NCI-H1694 (cell line): ENCODE measurements around the gene UST.
"Not testable (repeated sequence)": the region's sequence is repeated elsewhere in the genome, so short reads cannot be mapped to it uniquely, and the experiment has no call there.

Experiments
- DNase-seq: peaks from one replicate; lab custom pipeline; 2025; lab: John Stamatoyannopoulos, UW

Gene UST

DNA sequence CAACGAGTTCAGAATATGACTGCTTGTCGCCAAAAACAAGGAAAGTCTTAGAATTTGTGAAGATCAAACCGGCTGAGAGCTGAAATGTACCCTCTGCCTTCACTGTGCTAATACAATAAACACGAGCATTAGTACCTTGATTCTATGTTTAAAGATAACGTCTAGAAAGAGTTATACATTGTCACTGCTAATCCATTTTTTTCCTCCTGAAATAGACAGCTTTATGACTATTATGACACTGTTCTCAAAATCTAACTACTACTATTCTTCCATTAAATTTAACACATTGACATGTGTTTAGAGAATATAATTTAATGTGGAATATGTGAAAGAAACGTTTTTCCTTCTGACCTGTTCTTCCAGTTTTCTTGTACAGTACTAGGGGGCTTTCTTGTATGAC is 204.8 kb downstream of the UST start:
- no peak for DNase-seq

DNA sequence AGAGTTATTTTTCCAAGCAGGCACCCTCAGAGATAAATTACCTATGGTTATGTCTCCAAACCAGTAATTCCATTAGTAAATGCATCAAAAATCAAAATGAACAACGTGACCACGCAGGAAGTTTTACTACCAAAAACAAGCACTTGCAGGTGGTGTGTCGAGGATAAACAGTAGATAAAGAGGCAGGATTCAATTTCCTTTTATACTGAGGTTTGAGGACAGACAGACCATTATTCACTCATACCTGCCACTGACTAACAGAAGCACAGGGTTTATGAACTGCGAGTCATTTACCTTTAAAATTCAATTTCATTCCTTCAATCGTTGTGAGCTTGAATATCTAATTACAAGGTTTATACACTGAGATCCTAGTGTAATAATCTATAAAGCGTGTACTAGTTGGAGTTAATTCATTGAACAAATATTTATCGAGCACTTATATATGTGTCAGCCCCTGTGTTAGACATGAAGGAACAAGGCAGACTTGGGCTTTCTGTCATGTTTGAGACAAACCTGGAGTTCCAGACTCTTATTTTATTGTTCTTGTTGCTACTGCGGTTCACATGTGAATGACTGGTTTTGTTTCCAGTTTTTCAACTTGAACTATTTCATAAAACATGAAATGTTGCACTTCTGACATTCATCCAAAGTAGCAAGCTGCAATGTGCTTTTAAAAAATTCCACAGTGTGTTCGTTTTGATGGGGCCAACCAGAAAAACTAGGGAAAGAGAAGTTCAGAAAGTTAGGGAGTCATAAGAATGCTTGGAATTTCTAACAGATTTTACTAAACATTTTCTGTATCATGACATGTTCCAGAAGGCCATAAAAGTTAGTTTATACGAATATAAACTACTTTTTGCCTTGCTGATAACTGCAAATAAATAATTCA is 205.6 kb downstream of the UST start:
- no peak for DNase-seq

DNA sequence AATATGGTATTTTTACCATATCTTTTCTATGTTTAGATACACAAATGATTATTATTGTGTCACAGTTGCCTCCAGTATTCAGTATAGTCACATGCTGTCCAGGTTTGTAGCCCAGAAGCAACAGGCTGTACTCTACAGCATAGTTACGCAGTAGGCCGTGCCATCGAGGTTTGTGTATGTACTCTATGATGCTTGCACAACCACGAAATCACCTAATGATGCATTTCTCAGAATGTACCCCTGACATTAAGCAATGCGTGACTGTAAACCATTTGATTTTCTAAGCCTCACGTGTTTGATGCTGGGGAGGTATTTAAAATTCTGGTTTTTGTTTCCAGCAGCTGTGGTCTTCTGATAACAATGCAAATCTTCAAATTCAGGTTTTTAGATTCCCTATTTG is 207.6 kb downstream of the UST start:
- no peak for DNase-seq

DNA sequence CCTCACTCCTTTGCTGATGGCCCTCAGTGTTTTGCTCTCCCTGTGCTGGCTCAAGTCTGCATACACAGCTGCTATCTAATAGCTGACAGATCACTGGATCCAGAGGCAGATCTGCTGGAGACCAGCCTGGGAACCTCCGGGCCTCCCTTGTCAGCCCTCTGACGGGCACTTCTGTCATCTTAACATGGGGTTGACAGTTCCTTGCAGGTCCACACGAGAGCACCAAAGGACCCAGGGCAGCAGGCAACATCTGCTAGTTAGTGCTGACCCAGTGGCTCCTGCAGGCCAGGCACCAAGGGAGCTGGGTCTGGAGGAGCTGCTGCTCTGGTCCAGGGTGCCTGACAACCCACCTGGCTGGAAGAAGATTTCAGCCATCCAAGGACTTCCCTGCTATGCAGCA is 208.1 kb downstream of the UST start:
- DNase-seq: no peak

DNA sequence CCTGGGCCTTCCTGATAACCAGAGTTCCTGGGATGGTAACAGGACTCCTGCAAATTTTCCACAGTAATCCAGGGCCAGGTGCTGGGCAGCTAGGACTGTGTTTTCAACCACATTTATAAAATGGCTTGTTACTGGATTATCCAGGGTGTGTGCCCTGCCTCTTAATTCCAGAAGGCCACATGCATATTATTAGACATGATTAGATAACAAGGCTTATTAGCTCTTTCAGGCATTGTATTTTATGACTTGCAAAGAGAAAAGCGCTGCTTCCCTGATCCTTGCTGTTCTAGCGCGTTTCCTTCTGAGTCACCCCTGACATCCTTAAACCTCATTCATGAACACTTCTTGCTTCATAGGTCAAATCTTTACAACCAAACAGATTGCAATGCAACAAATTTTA is 208.6 kb downstream of the UST start:
- DNase-seq: no peak

DNA sequence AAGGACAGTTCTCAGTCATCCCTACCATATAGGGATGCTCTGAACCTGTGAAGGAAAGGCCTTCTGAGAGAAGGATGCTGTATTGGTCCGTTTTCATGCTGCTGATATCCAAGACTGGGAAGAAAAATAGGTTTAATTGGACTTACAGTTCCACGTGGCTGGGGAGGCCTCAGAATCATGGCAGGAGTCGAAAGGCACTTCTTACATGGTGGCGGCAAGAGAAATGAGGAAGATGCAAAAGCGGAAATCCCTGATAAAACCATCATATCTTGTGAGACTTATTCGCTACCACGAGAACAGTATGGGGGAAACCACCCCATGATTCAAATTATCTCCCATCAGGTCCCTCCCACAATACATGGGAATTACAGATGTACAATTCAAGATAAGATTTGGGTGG is 209.3 kb downstream of the UST start:
- DNase-seq: not testable (repeated sequence)

DNA sequence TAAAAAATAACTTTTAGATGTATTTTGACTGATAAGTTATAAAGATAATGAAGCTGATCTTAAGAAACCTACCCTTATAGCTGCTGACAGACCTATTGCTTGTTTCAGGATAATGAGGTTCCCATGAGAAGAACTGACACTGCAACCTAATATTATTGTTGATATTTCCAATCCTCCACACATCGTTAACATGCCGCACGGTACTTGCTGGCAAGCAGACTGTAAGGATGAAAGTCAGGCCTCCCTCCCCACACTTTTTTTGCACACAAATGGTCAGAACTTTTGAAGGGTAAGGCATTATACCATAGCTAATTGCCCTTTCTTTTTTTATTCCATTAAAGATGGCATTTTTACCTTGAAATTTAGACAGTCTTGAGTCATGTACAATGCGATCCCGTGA is 210.9 kb downstream of the UST start:
- DNase-seq: no peak

DNA sequence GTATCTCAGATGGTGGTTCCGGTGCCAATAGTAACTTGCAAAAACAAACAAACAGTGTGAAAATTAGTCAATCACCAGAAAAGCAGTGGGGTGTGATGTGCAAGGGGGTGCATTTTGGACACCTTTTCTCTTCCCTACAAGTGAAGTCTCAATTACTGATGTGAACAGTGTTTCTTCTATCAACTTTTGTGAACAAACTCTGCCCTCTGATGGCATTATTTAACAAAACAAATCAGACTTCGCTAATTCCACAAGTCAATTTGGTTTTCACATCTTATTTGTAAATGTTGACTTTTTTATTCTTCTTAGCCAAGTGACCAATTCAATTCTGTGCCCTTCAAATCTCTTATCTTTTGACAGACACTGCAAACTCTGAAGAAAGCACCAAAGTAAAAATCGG is 212.2 kb downstream of the UST start:
- DNase-seq: no peak

DNA sequence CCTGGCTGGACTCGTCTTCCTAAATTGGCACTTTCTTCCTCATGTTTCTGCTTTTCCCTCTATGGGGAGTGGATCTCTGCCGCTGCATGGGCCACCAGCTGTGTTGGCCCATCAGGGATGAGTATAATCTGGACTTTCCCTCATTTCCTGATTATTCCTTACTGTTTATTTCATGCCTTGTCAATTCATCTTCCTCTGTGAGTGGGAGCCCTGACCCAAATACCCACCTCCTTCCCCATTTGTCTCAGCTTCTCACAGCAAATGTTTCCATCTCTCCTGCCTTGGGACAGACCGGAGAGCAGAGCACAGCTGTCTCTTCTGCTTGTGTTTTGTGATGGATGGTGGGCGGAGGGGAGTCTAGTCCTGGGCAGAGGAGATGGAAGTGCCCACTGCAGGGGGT is 212.7 kb downstream of the UST start:
- no peak for DNase-seq

DNA sequence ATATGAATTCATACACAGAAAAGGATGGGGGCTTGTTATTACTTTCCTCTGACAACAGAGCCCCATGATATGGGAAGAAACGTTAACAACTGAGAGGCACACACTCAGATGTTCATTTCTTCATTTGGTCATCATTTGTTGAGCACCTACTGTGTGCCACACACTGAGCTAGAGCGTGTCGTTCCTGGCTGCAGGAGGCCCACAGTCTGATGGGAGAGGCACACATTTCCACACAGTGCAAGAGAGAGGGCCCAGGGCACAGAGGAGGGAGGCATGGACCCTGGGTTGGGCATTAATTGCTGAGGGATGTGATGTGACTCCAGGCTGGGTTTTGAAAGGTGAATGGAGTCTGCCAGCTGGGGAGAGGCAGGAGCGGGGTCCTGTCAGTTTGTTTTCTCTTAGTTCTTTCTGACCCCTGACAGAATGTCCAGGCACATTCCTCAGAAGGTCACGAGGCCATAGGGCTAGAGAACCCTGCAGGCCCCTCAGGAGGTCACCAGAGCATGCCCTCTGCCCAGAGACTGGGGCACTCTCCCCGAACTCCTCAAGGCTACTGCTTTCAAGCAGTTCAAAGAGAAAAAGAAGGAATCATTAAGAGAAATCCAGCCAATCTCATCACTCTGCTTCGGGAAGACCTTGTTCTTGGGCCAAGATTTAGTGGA is 216.2 kb downstream of the UST start:
- DNase-seq: no peak

DNA sequence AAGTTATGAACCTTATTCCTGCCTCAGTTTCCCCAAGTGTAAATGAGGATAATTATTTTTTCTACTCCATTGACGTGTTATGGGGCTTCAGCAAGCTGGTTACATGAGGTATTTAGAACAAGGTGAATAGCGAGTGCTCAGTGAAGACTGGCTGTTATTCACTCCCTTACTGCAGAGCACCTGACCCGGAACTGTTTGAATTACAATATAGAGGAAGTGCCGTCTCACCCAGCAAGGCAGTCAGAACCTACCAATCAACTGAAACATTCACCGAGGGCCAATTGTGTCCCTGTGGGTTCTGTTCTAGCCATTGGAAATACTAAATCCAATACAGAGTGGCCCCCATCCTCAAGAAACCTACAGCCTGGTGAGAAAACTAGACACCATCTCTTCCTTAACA is 216.9 kb downstream of the UST start:
- no peak for DNase-seq

DNA sequence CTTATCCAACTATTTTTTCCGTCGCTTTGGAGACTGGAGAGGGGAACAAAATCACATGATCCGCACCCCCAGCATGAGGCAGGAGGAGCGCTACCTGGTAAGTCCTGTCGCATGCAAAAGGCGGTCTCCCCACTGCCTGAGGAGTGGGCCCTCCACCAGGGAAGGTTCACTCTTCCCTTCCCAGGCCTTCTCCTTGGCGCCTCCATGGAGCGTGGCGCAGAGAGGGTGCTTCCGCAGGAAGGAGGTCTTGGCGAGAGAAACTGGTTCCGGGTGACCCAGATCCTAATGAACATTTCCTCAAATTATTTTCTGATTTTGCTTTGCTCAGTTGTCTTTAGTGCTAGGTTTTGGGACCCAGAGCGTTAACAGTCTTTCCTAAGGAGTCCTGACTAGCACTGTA is 217.6 kb downstream of the UST start:
- DNase-seq: no peak

DNA sequence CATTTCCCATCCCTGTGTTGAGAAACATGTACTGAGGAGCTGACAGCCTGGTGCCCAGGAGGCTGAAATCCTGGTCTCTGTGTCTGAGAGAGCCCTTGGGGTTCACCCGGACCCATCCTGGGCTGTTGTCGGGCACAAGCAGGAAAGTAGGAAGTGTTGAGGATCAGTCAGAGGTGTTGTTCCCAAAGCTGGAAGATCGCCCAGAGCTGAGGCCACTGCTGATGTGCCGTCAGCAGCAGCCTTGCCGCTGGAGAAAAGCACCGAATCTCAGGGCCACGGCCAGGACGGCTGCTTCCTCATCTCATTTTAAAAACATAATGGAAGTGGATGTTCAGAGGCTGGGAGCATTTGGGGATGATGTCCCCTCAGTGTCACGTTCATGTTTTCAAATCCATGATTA is 218.5 kb downstream of the UST start:
- no peak for DNase-seq

DNA sequence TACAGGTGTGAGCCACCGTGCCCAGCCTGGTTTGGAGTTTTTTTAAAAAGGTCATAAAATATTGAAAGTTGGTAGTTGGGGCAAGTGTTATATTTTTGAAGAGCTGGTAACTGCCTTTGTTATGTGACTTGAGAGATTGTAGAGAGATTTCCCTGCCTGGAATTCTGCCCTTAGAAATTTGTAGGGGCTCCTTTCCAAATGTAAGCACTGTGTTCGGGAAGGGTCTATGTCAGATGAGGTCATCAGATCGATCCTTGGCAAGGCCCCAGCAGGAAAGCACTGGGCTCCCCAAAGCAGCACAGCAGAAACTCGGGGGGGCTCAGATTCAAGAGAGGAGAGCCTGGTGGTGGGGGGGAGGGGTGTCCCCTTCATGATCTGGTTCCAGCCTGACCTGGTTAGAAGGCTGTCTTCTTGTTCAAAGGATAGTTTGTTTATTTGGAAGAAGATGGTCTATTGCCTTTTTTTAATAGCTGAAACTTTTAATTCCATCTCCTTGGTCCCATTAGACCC is 220.2 kb downstream of the UST start:
- no peak for DNase-seq

DNA sequence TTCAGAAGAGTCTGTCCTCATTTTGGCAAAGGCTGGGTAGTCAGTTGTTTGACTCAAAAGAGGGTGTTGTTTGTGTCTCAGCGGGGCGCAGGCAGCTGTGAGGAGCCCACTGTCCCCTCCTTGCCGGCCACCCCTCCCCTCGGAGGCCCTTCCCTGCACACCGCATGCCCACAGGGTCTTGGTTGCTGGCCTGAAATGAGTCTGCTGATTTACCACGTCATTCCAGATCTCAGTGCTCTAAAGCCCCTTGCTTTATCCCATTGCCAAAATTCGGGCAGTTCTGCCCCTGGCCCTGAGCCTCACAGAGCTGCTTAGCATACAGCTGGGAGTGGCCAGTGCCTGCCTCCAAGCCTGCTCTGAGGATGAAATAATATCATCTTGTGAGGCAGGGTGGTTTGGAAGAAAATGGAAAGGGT is 220.7 kb downstream of the UST start:
- no peak for DNase-seq

DNA sequence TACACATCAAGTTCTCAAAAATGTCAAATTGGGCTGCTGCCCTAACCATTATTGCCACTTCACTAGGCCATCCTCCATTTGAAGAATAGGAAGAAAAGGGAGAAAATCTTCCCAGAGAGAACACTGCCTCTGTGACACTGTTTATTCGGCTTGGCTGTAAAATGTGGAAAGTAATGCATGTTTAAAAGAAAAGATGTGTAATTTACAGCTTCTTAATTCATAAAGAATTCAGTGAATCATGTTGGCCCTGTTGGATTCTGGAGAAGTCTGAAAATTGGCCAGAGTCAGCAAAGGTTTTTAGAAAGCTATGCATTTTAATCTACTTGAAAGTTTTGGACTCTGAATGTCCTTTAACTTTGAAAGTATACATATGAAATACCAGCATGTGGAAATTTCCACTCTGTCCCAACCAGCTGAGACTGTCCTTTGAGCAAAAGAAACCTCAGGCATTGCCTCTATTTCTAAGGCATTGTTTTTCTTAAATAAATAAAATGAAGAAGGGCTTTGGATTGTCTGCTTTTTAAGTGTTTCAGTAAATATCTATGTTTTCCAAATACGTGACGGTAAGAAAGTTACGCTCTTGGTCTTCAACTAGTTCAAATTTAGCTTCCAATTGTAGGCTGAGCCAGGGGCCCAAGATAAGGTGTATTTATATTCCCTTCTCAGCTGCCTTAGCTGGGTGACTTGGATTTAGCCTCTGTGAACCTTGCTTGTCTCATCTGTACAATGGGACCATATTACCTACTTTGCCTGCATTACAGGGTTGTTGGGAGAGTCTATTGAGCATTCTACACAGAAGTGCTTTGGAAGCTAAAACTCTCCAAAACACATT is 222.2 kb downstream of the UST start:
- no peak for DNase-seq

DNA sequence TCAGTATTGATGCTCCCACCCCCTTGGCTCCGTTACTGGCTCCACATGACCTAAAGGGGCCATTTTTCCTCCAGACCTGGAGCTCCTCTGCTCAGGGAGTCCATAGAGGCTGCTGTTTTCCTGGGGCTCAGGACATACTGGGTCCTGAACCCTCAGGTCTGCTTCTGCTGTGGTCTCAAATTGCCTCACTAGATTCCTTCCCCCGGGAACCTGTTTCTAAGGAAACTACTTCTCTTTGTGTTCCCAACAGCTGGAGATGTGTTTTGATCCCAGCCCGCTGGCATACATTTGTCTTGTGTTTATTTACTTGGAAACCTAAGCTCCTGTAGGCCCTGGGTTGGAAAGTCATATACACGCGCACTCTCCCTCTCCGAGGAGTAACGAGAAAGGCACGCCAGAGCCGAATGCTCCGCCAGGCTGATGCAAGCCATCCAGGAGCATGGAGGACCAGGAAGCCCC is 222.8 kb downstream of the UST start:
- DNase-seq: no peak

DNA sequence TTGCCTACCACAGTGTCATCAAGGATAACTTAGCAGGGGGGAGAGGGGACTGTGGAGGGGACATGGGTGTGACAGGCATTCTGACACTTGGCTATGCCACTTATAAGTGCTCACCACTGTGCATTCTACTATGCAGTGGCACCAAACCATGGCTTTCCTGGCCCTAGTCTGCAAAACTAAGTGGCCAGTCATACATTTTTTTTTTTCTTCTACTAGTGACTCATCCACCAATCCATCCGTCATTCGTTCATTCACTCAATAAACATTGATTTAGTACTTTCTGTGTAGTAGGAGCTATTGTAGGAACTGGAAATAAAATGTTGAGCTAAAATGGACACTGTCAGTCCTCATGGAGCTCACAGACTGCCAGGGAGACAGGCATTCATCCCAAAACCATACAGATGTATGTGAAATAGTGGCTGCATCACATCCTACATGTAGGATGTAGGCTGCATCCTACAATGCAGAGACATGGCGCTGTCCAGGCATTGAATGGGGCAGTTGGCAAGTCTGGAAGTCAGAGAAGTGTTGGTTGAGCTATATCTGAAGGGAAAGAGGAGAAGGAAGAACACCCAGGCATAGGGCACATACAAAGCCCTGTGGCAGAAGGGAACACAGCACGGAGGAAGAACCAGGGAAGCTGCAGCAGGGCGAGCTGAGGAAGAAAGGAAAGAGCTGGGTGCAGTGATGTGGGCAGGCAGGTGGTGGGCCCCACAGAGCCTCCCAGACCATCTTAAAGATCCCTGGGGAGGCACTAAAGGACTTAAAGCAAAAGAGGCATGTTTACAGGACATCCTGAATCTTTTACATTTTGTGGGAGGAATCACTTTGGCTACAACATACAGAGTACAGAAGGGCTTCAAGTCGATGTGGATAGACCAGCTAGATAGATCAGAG is 224.4 kb downstream of the UST start:
- no peak for DNase-seq

DNA sequence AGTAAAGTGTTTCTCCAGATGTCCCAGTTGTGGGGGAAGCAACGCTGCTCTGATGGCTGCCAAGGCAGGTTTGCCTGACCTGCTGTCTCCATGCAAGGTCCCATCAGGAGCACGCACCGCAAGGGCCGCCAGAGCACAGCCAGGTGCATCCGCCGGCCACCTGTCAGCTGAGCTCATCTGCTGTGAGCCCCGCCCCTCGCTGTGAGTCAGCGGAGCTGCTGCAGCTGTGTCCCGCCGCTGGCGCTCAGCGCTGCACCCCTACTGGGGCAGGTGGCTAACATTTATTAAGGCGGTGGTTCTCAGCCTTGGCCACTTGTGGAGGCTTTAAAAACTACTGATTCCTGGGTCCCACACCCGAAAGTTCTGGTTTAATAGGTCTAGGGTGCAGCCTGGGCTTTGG is 225.7 kb downstream of the UST start:
- DNase-seq: no peak

DNA sequence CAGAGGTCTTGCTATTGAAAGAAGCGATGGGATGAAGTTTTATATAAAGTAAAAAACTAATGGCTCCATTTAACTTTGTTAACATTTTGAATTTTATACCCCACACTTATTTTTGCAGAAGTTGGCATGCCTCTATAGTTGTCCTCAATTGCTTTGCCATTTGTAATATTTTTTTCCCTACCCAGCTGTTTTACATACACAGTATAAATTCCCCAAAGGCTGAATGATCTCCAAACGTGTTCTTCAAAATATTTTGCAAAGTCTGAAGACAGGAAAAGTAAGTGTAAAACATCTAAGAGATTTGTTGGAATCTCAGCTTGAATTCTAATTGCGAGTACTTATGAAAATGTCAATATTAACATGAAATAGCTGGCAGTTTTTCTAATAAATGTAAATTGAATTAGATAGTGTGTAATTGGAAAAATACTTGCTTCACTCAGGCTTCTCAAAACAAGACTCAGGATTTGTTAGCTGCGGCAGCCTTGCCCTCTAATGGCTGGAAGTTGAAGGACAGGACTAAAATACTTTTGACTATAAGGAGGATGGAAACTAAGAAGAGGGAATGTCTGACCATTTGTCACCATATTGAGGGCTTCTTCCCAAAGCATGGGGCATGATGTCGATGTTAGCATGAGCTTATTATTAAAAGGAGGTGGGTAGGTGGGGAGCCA is 226.8 kb downstream of the UST start:
- no peak for DNase-seq

DNA sequence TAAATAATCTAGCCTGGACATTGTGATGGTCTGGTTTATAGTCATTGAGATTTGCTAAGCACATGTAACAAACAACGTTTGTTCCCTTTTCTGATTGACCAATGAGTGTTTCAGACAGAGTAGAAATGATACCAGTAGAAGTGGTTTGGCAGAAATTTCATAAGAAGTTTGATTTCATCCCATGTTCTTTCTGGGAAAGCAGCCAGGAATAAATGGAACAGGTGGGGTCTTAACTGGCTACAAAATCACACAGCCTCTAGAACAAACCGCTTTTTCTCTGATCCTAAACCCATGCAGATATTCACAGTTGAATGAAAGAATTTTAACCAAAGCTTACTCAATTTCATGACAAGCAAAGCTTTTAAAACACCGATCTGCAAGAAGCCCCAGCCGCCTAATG is 227.5 kb downstream of the UST start:
- DNase-seq: no peak
